NB4 (cell line): Measurements from ENCODE around the gene FOXE1.

Experiments
- DNase-seq: peaks from one replicate; pipeline ENCODE4 v3.0.0; 2010; ENCODE audit warnings: low read depth
- H3K4me3 ChIP-seq: one replicate; pipeline ENCODE4 v1.5.1; 2011; ENCODE audit warnings: mild to moderate bottlenecking, low read depth, low read length, moderate library complexity
- CTCF ChIP-seq: IDR thresholded peaks from one replicate; pipeline ENCODE4 v1.5.1; 2012; ENCODE audit warnings: low read depth, low read length
- MYC ChIP-seq: IDR thresholded peaks from 2 replicates; pipeline ENCODE4 v1.6.1; 2011; ENCODE audit warnings: low read depth, low read length
- POLR2A ChIP-seq: IDR thresholded peaks from 2 replicates; pipeline ENCODE4 v1.6.1; 2011; ENCODE audit warnings: mild to moderate bottlenecking; ENCODE audit not compliant: insufficient read length; ENCODE audit errors: extremely low read depth
- TF ChIP-seq, protein P1 (sequence below): IDR thresholded peaks from 2 replicates; pipeline ENCODE4 v1.6.1; 2011; ENCODE audit warnings: low read depth, low read length

FOXE1 gene

DNA sequence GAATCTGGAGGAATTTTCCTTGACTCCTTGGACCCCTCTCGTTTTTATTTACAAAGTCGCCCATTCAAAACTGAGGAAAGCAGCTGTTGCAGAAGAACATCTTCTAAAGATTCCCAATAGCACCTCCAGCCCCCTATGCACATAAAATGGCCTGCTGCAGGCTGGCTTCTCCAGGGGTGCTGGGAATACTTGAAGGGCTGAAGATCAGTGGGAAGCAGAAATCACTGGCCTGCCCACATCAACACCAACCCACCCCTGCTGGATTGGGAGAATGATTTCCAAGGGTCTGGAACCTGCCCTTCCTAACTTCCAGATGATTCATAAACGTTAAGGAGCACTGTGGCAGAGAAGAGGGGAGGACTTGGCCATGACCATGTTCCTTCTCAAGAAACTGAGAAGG lies 3.0 kb upstream of the FOXE1 start:
- DNase-seq = no peak
- no peak overlapping the region for H3K4me3 ChIP-seq

DNA sequence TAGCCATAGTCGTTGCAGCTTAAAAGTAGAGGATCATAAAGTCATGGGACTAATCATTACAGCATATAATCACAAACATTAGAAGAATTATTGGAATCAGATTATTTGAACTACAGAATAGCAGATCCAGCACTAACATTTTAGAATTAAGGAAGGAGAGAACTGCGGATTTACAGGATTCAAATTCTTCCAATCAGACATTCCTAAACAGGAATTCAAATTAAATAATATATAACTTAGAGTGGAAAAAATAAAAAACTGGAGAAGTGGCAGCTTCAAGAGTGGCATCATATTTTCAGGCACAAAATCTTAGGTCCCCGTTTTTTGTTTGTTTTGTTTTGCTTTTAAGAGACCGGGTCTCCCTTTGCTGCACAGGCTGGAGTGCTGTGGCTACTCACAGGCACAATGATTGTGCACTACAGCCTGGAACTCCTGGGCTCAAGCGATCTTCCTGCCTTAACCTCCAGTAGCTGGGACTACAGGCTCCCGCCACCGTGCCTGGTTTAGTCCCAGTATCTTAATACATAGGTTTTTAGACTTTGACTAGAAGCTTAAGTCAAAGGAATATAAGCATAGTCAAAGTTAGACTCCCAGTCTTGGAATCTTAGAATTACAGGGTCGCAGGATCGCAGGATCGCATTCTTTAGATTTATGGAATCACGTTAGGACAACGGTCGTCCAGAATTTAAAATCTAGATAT lies 2.1 kb upstream of the FOXE1 start:
- DNase-seq = no peak
- TF ChIP-seq CTCF (no peak), MYC (no peak), POLR2A (no peak)
- TF ChIP-seq, protein P1, sequence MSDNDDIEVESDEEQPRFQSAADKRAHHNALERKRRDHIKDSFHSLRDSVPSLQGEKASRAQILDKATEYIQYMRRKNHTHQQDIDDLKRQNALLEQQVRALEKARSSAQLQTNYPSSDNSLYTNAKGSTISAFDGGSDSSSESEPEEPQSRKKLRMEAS = no peak
- H3K4me3 ChIP-seq = no peak overlapping the region

More for the DNA sequence above, 3.0 kb upstream of the FOXE1 start:
- TF ChIP-seq MYC = no peak
- no peak for TF ChIP-seq POLR2A
- TF ChIP-seq, protein P1 = no peak
- TF ChIP-seq CTCF = no peak

GRCh38 chr9:97851446-97851883 lies 1.6 kb upstream of the FOXE1 start:
- no peak overlapping the region for H3K4me3 ChIP-seq
- DNase-seq = no peak
- TF ChIP-seq MYC (no peak), POLR2A (no peak), CTCF (no peak)
- TF ChIP-seq, protein P1 = no peak

- TF ChIP-seq, protein P1 = no peak
- no peak for TF ChIP-seq POLR2A
- no peak for TF ChIP-seq CTCF
- no peak for TF ChIP-seq MYC
These were observed 1.0 kb upstream of the FOXE1 start for GRCh38 chr9:97852001-97852398.

GRCh38 chr9:97852399-97853055 lies 499 bp upstream of the FOXE1 start:
- no peak for DNase-seq
- TF ChIP-seq MYC (no peak), CTCF (no peak), POLR2A (no peak)
- TF ChIP-seq, protein P1 = no peak
- H3K4me3 ChIP-seq = no peak overlapping the region

More at GRCh38 chr9:97852001-97852398, 1.0 kb upstream of the FOXE1 start:
- no peak overlapping the region for H3K4me3 ChIP-seq
- no peak for DNase-seq
